AG09319 (cell line): Measurements from ENCODE around the gene CYP19A1.

Experiments used
- DNase-seq: peaks from one replicate; pipeline ENCODE4 v3.0.0-alpha.2; 2010; ENCODE audit warnings: low read depth; ENCODE audit errors: extremely low read depth
- TF ChIP-seq, protein P1 (sequence below): IDR thresholded peaks from 2 replicates; pipeline ENCODE4 v1.5.1; 2011; ENCODE audit warnings: low read depth, mild to moderate bottlenecking, inconsistent platforms, low read length, moderate library complexity

Gene CYP19A1

DNA sequence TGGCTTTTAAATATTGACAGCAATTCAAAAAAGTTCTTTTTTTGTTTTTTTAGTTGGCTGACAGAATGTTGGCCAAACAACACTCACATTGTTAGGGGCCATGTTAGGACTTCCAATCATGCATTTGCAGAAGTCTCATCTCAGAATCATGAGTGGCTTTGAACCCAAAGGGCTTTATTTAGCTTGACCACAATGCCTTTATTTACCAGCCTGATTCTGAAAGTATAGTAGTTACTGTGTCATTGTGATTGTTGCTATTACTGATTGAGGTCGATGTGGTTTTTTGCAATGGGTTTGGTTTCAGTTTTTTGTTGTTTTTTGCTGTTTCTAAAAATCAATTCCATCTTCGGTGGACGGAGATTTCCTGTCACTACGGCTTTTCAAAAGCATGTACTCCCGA lies 10.3 kb upstream of the CYP19A1 start:
- DNase-seq: no peak

GRCh38 chr15:51346136-51346535 lies 7.7 kb upstream of the CYP19A1 start:
- no peak for DNase-seq
- TF ChIP-seq, protein P1, sequence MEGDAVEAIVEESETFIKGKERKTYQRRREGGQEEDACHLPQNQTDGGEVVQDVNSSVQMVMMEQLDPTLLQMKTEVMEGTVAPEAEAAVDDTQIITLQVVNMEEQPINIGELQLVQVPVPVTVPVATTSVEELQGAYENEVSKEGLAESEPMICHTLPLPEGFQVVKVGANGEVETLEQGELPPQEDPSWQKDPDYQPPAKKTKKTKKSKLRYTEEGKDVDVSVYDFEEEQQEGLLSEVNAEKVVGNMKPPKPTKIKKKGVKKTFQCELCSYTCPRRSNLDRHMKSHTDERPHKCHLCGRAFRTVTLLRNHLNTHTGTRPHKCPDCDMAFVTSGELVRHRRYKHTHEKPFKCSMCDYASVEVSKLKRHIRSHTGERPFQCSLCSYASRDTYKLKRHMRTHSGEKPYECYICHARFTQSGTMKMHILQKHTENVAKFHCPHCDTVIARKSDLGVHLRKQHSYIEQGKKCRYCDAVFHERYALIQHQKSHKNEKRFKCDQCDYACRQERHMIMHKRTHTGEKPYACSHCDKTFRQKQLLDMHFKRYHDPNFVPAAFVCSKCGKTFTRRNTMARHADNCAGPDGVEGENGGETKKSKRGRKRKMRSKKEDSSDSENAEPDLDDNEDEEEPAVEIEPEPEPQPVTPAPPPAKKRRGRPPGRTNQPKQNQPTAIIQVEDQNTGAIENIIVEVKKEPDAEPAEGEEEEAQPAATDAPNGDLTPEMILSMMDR: no peak

More for the DNA sequence above, 10.3 kb upstream of the CYP19A1 start:
- TF ChIP-seq, protein P1: no peak

GRCh38 chr15:51343466-51343865 lies 5.1 kb upstream of the CYP19A1 start:
- TF ChIP-seq, protein P1: no peak
- no peak for DNase-seq

DNA sequence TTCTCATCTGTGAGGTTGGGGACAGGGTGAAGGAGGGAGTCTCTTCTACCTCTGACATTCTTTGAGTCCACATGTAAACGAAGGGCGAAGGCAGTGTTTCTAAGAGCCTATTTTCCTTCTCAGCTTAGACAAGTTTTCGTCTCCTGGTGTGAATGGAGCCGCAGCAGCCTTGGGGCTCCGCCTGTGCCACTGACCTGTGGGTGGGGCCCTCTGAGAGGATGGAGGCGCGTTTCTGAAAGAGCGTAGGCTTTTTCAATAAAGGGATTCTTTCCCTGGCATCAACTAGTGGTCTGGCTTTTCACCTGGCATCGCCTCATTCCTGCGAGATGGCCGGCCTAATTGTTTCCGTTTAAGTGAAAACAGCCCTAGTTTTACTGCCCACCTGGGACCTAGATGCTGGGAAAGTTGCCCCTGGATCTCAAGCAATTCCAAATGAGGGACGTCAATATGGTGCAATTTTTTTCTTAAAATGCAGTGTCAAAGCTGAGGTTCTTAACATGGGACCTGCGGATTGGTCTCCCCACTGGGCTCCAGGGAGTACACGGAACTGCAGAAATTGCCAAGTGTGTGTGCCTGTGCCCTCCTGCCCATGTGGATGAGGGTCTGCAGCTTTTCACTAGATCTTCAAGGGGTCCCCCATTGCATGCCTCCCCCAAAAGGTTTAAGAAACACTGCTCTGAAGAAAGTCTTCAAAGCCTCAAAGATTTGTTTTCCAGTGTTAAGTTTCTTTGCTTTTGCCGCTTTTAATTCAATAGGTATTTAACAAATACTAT lies 4.0 kb upstream of the CYP19A1 start:
- TF ChIP-seq, protein P1: no peak
- DNase-seq: no peak

DNA sequence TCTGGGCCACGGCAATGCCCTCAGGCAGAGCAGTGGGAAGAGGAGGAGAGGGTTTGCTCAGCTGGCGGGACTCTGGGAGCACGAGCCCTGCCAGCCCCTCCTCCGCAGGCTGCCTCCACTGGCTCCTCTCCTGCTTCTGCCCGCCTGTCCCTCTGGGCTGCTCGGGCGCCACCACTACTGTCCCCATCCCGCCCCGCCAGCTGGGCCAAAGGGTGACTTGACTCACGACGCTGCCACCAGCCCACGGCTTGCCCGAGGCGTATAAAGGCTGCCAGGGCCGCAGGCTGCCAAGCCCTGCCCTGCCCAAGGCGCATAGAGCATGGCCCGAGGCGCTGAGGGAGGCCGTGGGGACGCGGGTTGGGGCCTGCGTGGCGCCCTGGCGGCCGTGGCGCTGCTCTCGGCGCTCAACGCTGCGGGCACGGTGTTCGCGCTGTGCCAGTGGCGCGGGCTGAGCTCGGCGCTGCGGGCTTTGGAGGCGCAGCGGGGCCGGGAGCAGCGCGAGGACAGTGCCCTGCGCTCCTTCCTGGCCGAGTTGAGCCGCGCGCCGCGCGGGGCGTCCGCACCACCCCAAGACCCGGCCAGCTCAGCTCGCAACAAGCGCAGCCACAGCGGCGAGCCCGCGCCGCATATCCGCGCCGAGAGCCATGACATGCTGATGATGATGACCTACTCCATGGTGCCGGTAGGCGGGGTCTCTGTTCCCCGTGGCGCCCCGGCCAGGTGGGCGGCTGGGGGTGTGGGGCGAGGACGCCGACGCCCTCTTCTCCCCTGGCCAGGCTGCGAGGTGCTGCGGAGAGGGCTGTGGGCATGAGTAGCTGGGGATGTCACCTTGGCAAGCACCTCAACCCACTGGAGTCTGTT lies 3.2 kb upstream of the CYP19A1 start, which contains the start of gene GLDN:
Gene GLDN, plus strand, starts transcription at position 290 of the 861 bp plus-strand sequence. Its CDS starts 30 bp downstream, at position 320.
- TF ChIP-seq, protein P1: no peak
- no peak for DNase-seq

DNA sequence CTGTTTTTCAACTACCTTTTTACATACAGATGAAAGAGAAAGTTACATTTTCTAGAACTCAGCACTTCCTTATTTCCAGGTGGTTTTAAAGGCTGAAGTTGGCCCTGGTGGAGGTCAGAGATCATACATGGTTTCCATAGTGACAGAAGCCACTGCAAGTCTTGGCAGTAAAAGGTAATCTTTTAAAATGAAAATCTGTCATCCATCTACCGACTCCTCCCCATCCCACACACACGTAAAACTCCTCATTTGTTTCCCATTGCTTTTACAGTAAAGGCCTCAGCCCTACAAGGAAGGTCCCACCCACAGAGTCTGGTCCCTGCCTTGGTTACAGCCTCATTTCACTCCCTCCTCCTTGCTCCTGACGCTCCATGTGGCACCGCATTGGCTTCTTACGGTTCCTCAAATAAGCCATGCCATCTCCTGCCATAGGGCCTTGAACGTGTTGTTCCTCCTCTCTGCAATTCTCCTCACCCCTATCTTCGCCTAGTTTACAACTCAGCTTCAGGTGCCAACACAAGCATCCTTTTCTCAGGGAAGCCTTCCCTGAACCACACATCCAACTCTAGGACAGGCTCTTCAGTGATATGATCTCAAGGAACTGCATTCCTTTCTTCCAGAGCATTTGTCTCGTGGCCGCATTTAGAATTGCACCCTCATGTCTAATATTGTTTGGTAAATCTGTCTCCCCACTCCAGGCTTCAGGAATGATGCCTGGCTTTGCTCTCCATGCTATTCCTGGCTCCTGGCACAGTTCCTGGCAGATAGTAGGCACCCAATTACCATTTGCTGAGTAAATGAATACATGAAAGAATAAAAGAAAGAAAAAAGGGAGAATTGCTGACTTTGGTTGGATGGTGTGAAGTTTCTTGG lies 2.6 kb downstream of the CYP19A1 start:
- TF ChIP-seq, protein P1: no peak
- no peak for DNase-seq
